OCI-LY1 (cell line): Measurements from ENCODE around the gene MPPED1.

Experiments used
- EZH2 ChIP-seq: fragments of 200-600 bp; sonication (generic), shearing (Covaris generic); IDR thresholded peaks from 2 replicates; pipeline ENCODE4 v1.8.0; 2017; ENCODE audit warnings: borderline replicate concordance, mixed run types, mild to moderate bottlenecking, antibody characterized with exemption, low read length, moderate library complexity, mixed read lengths
- TF ChIP-seq, protein P1 (sequence below): fragments of 200-600 bp; sonication (generic), shearing (Covaris generic); IDR thresholded peaks from 2 replicates; pipeline ENCODE4 v1.5.1; 2017; ENCODE audit warnings: mild to moderate bottlenecking, antibody characterized with exemption, low read length, moderate library complexity, mixed read lengths

DNA sequence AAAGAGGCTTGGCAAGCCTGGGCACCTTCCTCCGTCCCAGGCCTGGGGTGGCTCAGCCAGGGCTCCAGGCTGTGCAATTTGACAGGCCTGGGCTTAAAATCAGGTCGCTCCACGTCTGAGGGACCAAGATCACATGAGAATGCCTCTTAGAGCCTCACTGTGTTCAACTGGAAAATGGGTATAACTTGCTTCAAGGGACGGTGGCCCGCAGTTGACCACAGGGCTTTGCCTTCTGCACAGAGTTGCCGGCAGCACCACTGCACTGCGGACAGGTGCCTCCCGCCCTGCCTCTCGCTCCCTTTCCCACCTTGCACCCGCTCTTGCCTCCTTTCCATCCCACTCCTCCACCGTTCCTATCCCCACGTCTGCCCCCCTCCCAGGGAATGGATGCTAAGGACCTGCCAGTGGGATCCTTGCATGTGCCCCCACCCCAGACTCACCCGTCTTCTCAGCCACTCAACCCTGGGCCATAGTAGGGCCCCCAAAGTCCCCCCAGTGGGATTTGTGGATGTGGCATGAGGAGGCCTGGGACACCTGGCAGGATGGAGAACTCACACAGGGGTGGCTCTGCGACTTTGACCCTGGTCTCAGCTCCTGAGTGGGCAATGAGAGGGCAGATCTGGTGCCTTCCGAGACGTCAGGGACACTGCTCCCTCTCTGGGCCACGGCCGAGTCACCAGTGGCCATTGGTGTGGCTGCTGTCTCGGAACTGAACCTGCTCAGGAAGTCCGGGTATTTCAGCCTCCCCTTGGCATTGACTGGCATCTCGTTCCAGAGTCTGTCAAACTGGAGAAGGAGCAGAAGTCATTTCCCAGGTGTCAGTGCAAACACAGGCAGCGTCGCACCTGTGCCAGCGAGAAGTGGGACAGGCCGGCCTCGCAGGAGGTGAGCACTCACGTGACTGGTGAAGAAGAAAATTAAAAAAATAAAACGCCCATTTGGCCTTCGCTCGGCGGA, 128.0 kb downstream of the MPPED1 start:
- TF ChIP-seq, protein P1, sequence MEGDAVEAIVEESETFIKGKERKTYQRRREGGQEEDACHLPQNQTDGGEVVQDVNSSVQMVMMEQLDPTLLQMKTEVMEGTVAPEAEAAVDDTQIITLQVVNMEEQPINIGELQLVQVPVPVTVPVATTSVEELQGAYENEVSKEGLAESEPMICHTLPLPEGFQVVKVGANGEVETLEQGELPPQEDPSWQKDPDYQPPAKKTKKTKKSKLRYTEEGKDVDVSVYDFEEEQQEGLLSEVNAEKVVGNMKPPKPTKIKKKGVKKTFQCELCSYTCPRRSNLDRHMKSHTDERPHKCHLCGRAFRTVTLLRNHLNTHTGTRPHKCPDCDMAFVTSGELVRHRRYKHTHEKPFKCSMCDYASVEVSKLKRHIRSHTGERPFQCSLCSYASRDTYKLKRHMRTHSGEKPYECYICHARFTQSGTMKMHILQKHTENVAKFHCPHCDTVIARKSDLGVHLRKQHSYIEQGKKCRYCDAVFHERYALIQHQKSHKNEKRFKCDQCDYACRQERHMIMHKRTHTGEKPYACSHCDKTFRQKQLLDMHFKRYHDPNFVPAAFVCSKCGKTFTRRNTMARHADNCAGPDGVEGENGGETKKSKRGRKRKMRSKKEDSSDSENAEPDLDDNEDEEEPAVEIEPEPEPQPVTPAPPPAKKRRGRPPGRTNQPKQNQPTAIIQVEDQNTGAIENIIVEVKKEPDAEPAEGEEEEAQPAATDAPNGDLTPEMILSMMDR: no peak
- TF ChIP-seq EZH2: no peak
